IMR-90 (cell line): Measurements from ENCODE around the gene GTPBP8. TPM values are rescaled to one million over a fixed set of nuclear protein-coding genes. Genes with fewer than 3 reads are reported as not detected.
A peak's percentile ranks its signal among the peaks of the same experiment; 100 is the strongest.

ENCODE experiments used
- ATAC-seq: fragments of 200-7000 bp; cut with Tn5 transposase; 2 replicates; pipeline ENCODE4 v1.9.1; 2020; ENCODE audit warnings: low read depth, mild to moderate bottlenecking, moderate library complexity
- BruUV-seq: library from RNA; stranded (reverse); fragments of 400-500 nt; replicated peaks from 2 replicates; lab custom pipeline; 2021; lab: Mats Ljungman, UMichigan
- CTCF ChIA-PET: fragments of 300-600 bp; formaldehyde crosslinking; extraction: SDS; loops from one replicate; lab custom pipeline; 2021; ENCODE audit warnings: antibody characterized with exemption; lab: Yijun Ruan, JAX
- POLR2A ChIA-PET: fragments of 300-600 bp; sonication (Branson Sonifier 250); formaldehyde crosslinking; loops from one replicate; lab custom pipeline; 2022; ENCODE audit warnings: antibody characterized with exemption; ENCODE audit not compliant: unreplicated experiment; lab: Charles Lee
- DNase-seq: peaks from one replicate; pipeline ENCODE4 v3.0.0; 2013
- H2AFZ ChIP-seq: replicated peaks from 2 replicates; pipeline ENCODE3; 2013; ENCODE audit warnings: low read length, mild to moderate bottlenecking; ENCODE audit not compliant: poor library complexity
- H2AK5ac ChIP-seq: 2 replicates; pipeline ENCODE4 v1.6.1; 2013; ENCODE audit warnings: low read depth, low read length, inconsistent platforms
- H2AK9ac ChIP-seq: replicated peaks from 2 replicates; pipeline ENCODE3; 2013; ENCODE audit warnings: mild to moderate bottlenecking, low read depth, low read length, moderate library complexity; ENCODE audit not compliant: poor library complexity
- H2BK120ac ChIP-seq: 2 replicates; pipeline ENCODE4 v1.6.1; 2013; ENCODE audit warnings: low read depth, low read length, inconsistent platforms
- H2BK15ac ChIP-seq: 3 replicates; pipeline ENCODE4 v1.6.1; 2013; ENCODE audit warnings: low read depth, low read length, inconsistent platforms
- H2BK20ac ChIP-seq: 2 replicates; pipeline ENCODE4 v1.6.1; 2013; ENCODE audit warnings: low read depth, mild to moderate bottlenecking, inconsistent platforms, low read length, moderate library complexity
- H2BK5ac ChIP-seq: 2 replicates; pipeline ENCODE4 v1.6.1; 2013; ENCODE audit warnings: mild to moderate bottlenecking, low read depth, low read length, inconsistent platforms; ENCODE audit not compliant: poor library complexity, severe bottlenecking
- H3K14ac ChIP-seq: replicated peaks from 2 replicates; pipeline ENCODE4 v1.6.1; 2013; ENCODE audit warnings: low read depth, low read length, inconsistent platforms
- H3K18ac ChIP-seq: 2 replicates; pipeline ENCODE4 v1.6.1; 2013; ENCODE audit warnings: low read depth, low read length, control low read depth
- H3K23ac ChIP-seq: 2 replicates; pipeline ENCODE4 v1.6.1; 2013; ENCODE audit warnings: low read depth, low read length, inconsistent platforms
- H3K27ac ChIP-seq: 2 replicates; pipeline ENCODE4 v1.5.1; 2013; ENCODE audit warnings: mild to moderate bottlenecking, control low read depth, low read length; ENCODE audit not compliant: insufficient read depth
- H3K27me3 ChIP-seq: 2 replicates; pipeline ENCODE4 v1.6.1; 2013; ENCODE audit warnings: low read length; ENCODE audit not compliant: control insufficient read depth, insufficient read depth
- H3K36me3 ChIP-seq: 2 replicates; pipeline ENCODE4 v1.6.1; 2013; ENCODE audit warnings: low read length, mixed read lengths; ENCODE audit not compliant: control insufficient read depth, insufficient read depth
- H3K4ac ChIP-seq: 2 replicates; pipeline ENCODE4 v1.6.1; 2013; ENCODE audit warnings: low read depth, low read length, inconsistent platforms
- H3K4me1 ChIP-seq: 2 replicates; pipeline ENCODE4 v1.6.1; 2013; ENCODE audit warnings: low read length, mixed read lengths; ENCODE audit not compliant: control insufficient read depth, insufficient read depth
- H3K4me2 ChIP-seq: 2 replicates; pipeline ENCODE4 v1.6.1; 2013; ENCODE audit warnings: low read depth, mild to moderate bottlenecking, control low read depth, low read length, moderate library complexity
- H3K4me3 ChIP-seq: 2 replicates; pipeline ENCODE4 v1.5.1; 2013; ENCODE audit warnings: low read depth, mild to moderate bottlenecking, control low read depth, low read length, moderate library complexity; ENCODE audit not compliant: insufficient read depth
- H3K56ac ChIP-seq: 2 replicates; pipeline ENCODE4 v1.6.1; 2013; ENCODE audit warnings: low read length, inconsistent platforms; ENCODE audit not compliant: insufficient read depth; ENCODE audit errors: extremely low read depth
- H3K79me1 ChIP-seq, 2 experiments: 2 replicates each; pipeline ENCODE4 v1.6.1; 2013; ENCODE audit warnings: low read length in 2 of 2, inconsistent platforms in 1 of 2, low read depth in 1 of 2
- H3K9ac ChIP-seq: 2 replicates; pipeline ENCODE4 v1.6.1; 2013; ENCODE audit warnings: low read depth, low read length, control low read depth
- H3K9me1 ChIP-seq: 2 replicates; pipeline ENCODE4 v1.6.1; 2013; ENCODE audit warnings: low read length, inconsistent platforms; ENCODE audit not compliant: insufficient read depth
- H3K9me3 ChIP-seq: 2 replicates; pipeline ENCODE4 v1.6.1; 2013; ENCODE audit warnings: low read length; ENCODE audit not compliant: control insufficient read depth, insufficient read depth
- H4K20me1 ChIP-seq: 2 replicates; pipeline ENCODE4 v1.6.1; 2013; ENCODE audit warnings: low read length, inconsistent platforms; ENCODE audit not compliant: insufficient read depth
- H4K5ac ChIP-seq: 2 replicates; pipeline ENCODE4 v1.6.1; 2013; ENCODE audit warnings: mild to moderate bottlenecking, low read depth, low read length, control low read depth
- H4K8ac ChIP-seq, 2 experiments: 2 replicates each; pipeline ENCODE4 v1.6.1; 2013; ENCODE audit warnings: low read depth in 2 of 2, low read length in 2 of 2, control low read depth in 1 of 2, inconsistent platforms in 1 of 2
- H4K91ac ChIP-seq: 2 replicates; pipeline ENCODE4 v1.6.1; 2013; ENCODE audit warnings: low read depth, low read length, inconsistent platforms; ENCODE audit not compliant: insufficient read depth
- FOS ChIP-seq: fragments of 150-350 bp; IDR thresholded peaks from 2 replicates; pipeline ENCODE4 v1.6.1; 2016; ENCODE audit warnings: low read depth, low read length
- MAZ ChIP-seq: IDR thresholded peaks from 2 replicates; pipeline ENCODE4 v1.6.1; 2012; ENCODE audit warnings: low read depth, mild to moderate bottlenecking, low read length, improper control_type of control experiment, moderate library complexity, borderline replicate concordance
- MXI1 ChIP-seq: IDR thresholded peaks from 2 replicates; pipeline ENCODE4 v1.6.1; 2012; ENCODE audit warnings: low read depth, mild to moderate bottlenecking, low read length, moderate library complexity, borderline replicate concordance
- RAD21 ChIP-seq: IDR thresholded peaks from 2 replicates; pipeline ENCODE4 v1.6.1; 2012; ENCODE audit warnings: low read length, improper control_type of control experiment
- RCOR1 ChIP-seq: IDR thresholded peaks from 2 replicates; pipeline ENCODE4 v1.6.1; 2012; ENCODE audit warnings: mild to moderate bottlenecking, low read length, improper control_type of control experiment; ENCODE audit not compliant: insufficient replicate concordance
- SMC3 ChIP-seq: fragments of 150-350 bp; IDR thresholded peaks from 2 replicates; pipeline ENCODE4 v1.6.1; 2016; ENCODE audit warnings: low read depth, mild to moderate bottlenecking, antibody characterized with exemption, low read length, moderate library complexity
- WGBS, 2 experiments: methylation state at CpG; one replicate each; pipeline versions ENCODE4 v1.1.5 to v1.1.7; 2013; ENCODE audit warnings: missing lambda C conversion rate in 2 of 2; ENCODE audit not compliant: insufficient read length in 1 of 2; ENCODE audit errors: extremely low coverage in 2 of 2; 5-methylcytosine and 5-hydroxymethylcytosine counted together
- dilution Hi-C: fragments of 300-500 bp; cut with HindIII; formaldehyde crosslinking; loops from one replicate; pipeline ENCODE4 v1.14.3; 2018; ENCODE audit warnings: low sequenced_read_pairs; ENCODE audit not compliant: unreplicated experiment
- in situ Hi-C: fragments of 300-500 bp; cut with MboI; formaldehyde crosslinking; loops from 3 replicates; pipeline ENCODE4 v1.14.3; 2019; ENCODE audit warnings: low sequenced_read_pairs, inconsistent platforms, mixed read lengths
- intact Hi-C: fragments of 100-400 bp; cut with micrococcal nuclease; formaldehyde crosslinking; loops from 2 replicates; pipeline ENCODE4 v1.10.0; 2022
- polyA plus RNA-seq, 3 experiments: library from polyadenylated mRNA; depleted of rRNA; stranded (reverse); fragments of >200 nt; gene quantifications; 2 replicates each; pipeline ENCODE4 v1.2.3, GENCODE V29; 2012; ENCODE audit warnings: low replicate concordance in 1 of 3
- total RNA-seq: library from RNA; depleted of rRNA; stranded (reverse); fragments of >200 nt; gene quantifications from 2 replicates; pipeline ENCODE4 v1.2.3, GENCODE V29; 2012
- TF ChIP-seq, protein P1 (sequence below): conservative IDR thresholded peaks from 2 replicates; pipeline ENCODE4 v1.5.1; 2012; ENCODE audit warnings: mild to moderate bottlenecking, low read depth, low read length, improper control_type of control experiment
- TF ChIP-seq, protein P2 (sequence below): fragments of 150-350 bp; IDR thresholded peaks from 2 replicates; pipeline ENCODE4 v1.6.1; 2017; ENCODE audit warnings: mild to moderate bottlenecking, antibody characterized with exemption, low read length, low read depth

Gene GTPBP8
- total and polyA plus RNA-seq, 2 of the 4 experiments (the other 2 are of a cell fraction) = 15.4 to 23.9 TPM

GRCh38 chr3:113051302-113051711 is 60.5 kb downstream of the GTPBP8 start:
- Histone ChIP-seq H3K27me3 (peaks cover 10% of the 10 kb centered on the region), H3K4me3 (no peak overlapping the region), H3K9ac (no peak overlapping the region), H3K79me1 (no peaks in the 10 kb centered on the region), H2BK20ac (peak overlapping the region; percentile 93), H3K9me1 (no peaks in the 10 kb centered on the region), H2AK5ac (peak overlapping the region; percentile 15; the same call in 1 of the 2 replicates), H3K14ac (peak overlapping the region; percentile 63; the same call in 1 of the 2 replicates), H3K56ac (no peak overlapping the region), H4K20me1 (no peaks in the 10 kb centered on the region), H3K4ac (peak overlapping the region; percentile 76), H3K18ac (peak overlapping the region; percentile 15; the same call in 1 of the 2 replicates), H3K27ac (no peak overlapping the region), H2BK5ac (no peak overlapping the region), H3K4me1 (peaks cover 5% of the 10 kb centered on the region), H2AK9ac (no peak overlapping the region), H3K9me3 (no peaks in the 10 kb centered on the region), H3K4me2 (peak overlapping the region; percentile 64), H4K8ac (peak overlapping the region in 1 of 2 experiments; percentile 26; a peak in 1 of 4 replicates), H3K23ac (peak overlapping the region; percentile 66; the same call in 1 of the 2 replicates), H2BK120ac (peak overlapping the region; percentile 87), H4K91ac (peak overlapping the region; percentile 48; the same call in 1 of the 2 replicates), H3K36me3 (no peaks in the 10 kb centered on the region), H4K5ac (no peak overlapping the region), H2AFZ (peak overlapping the region; percentile 66), H2BK15ac (no peak overlapping the region; the same call in 2 of the 3 replicates)
- in situ Hi-C loops = loop anchor here (10.0 kb wide), 1 partner anchor 573 kb away; no protein-coding TSS in a partner anchor
- no TSS peak for BruUV-seq
- dilution Hi-C loops = no loop called here
- ATAC-seq (peak; percentile 85), DNase-seq (peak; percentile 78)
- ChIA-PET POLR2A (no interaction called here), CTCF (interaction anchor here (3.0 kb wide), 1 partner anchor 237 kb away, joined by 15 read pairs; no protein-coding TSS in a partner anchor)
- 11% methylated on average over 5 of the region's 12 CpGs; no CpG with 5 or more reads in 1 of the 2 experiments for WGBS, 2 experiments
- intact Hi-C loops = loop anchor here (1.0 to 10.0 kb wide), 7 partner anchors 83 to 693 kb away; partner anchors contain the start of genes ATP6V1A and NAA50
- TF ChIP-seq SMC3 (peak; percentile 93), RCOR1 (no peak), FOS (peak; percentile 71), MAZ (no peak), MXI1 (peak; percentile 86; the same call in 1 of the 2 replicates), RAD21 (peak; percentile 96)
- TF ChIP-seq, protein P1, sequence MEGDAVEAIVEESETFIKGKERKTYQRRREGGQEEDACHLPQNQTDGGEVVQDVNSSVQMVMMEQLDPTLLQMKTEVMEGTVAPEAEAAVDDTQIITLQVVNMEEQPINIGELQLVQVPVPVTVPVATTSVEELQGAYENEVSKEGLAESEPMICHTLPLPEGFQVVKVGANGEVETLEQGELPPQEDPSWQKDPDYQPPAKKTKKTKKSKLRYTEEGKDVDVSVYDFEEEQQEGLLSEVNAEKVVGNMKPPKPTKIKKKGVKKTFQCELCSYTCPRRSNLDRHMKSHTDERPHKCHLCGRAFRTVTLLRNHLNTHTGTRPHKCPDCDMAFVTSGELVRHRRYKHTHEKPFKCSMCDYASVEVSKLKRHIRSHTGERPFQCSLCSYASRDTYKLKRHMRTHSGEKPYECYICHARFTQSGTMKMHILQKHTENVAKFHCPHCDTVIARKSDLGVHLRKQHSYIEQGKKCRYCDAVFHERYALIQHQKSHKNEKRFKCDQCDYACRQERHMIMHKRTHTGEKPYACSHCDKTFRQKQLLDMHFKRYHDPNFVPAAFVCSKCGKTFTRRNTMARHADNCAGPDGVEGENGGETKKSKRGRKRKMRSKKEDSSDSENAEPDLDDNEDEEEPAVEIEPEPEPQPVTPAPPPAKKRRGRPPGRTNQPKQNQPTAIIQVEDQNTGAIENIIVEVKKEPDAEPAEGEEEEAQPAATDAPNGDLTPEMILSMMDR = peak; percentile 87
- TF ChIP-seq, protein P2, sequence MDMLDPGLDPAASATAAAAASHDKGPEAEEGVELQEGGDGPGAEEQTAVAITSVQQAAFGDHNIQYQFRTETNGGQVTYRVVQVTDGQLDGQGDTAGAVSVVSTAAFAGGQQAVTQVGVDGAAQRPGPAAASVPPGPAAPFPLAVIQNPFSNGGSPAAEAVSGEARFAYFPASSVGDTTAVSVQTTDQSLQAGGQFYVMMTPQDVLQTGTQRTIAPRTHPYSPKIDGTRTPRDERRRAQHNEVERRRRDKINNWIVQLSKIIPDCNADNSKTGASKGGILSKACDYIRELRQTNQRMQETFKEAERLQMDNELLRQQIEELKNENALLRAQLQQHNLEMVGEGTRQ = peak; percentile 90
